Naive B cell (primary cell): ENCODE results near the gene NALCN. TPM values are rescaled to one million over a fixed set of nuclear protein-coding genes. Genes with fewer than 3 reads are reported as not detected.
A peak's percentile ranks its signal among the peaks of the same experiment; 100 is the strongest.

Experiments
- ATAC-seq, 2 donors: fragments of 150-1000 bp; cut with Tn5 transposase; 2 replicates each; pipeline ENCODE4 v1.10.0; 2021; ENCODE audit warnings: low read depth in 2 of 2, mild to moderate bottlenecking in 2 of 2, moderate library complexity in 2 of 2
- DNase-seq: peaks from one replicate; pipeline ENCODE4 v3.0.0; 2022
- H3K27ac Mint-ChIP-seq, 6 donors: one replicate each; pipeline ENCODE4 v1.8.0; 2020 to 2022; ENCODE audit warnings: mild to moderate bottlenecking in 6 of 6, mixed read lengths in 6 of 6, moderate library complexity in 5 of 6, inconsistent platforms in 2 of 6
- H3K27me3 Mint-ChIP-seq, 3 donors: one replicate each; pipeline ENCODE4 v1.8.0; 2021 to 2022; ENCODE audit warnings: mixed read lengths in 3 of 3, mild to moderate bottlenecking in 1 of 3
- H3K36me3 Mint-ChIP-seq, 2 donors: one replicate each; pipeline ENCODE4 v1.8.0; 2020 to 2022; ENCODE audit warnings: mixed read lengths in 2 of 2, inconsistent platforms in 1 of 2, mild to moderate bottlenecking in 1 of 2
- H3K4me1 Mint-ChIP-seq, 3 donors: one replicate each; pipeline ENCODE4 v1.8.0; 2020 to 2022; ENCODE audit warnings: mixed read lengths in 3 of 3, inconsistent platforms in 1 of 3, mild to moderate bottlenecking in 1 of 3, moderate library complexity in 1 of 3
- H3K4me3 Mint-ChIP-seq, 8 donors: one replicate each; pipeline ENCODE4 v1.8.0; 2020 to 2022; ENCODE audit warnings: mild to moderate bottlenecking in 8 of 8, mixed read lengths in 8 of 8, moderate library complexity in 8 of 8, inconsistent platforms in 2 of 8
- H3K9me3 Mint-ChIP-seq, 7 donors: one replicate each; pipeline ENCODE4 v1.8.0; 2020 to 2022; ENCODE audit warnings: mixed read lengths in 7 of 7, mild to moderate bottlenecking in 5 of 7, inconsistent platforms in 2 of 7, moderate library complexity in 1 of 7
- polyA plus RNA-seq, 6 donors: library from polyadenylated mRNA; unstranded; fragments of 300-500 nt; fragmentation: Illumina TruSeq; gene quantifications; one replicate each; pipeline ENCODE4 v1.2.3, GENCODE V29; 2021; ENCODE audit warnings: low read depth in 6 of 6

NALCN gene
- polyA plus RNA-seq, 6 donors from 2014 or later: not detected

DNA sequence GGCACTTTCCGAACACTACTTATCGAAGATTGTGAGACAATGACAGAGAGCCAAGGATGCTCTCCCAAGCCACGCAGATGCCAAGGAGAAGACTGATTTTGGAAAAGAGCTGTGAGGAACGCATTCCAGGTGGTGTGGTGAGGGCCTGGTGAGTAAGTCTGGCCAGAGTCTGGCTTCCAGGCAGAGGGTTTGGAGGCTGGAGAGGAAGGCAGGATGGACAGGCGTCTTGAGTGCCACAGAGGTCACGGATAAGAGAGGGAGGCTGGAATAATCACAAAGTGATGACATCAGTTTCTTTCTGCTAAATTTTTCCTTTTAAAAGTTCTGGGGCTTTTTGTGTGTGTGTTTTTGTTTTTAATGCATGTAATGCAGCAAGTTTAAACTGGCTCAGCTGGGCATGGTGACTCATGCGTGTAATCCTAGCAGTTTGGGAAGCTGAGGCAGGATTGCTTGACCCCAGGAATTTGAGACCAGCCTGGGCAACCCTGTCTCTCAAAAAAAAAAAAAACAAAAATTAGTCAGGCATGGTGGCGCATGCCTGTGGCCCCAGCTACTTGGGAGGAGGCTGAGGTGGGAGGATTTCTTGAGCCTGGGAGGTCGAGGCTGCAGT lies 235.1 kb downstream of the NALCN start:
- Mint-ChIP-seq H3K36me3 (no peaks in the 10 kb centered on the region), H3K27me3 (no peaks in the 10 kb centered on the region), H3K27ac (no peak overlapping the region), H3K9me3 (peaks cover 0 to 1% (median 0%) of the 10 kb centered on the region in 7 donors), H3K4me1 (no peaks in the 10 kb centered on the region), H3K4me3 (peak overlapping the region in 1 of 8 donors; percentile 41)
- no peak for ATAC-seq
- DNase-seq: no peak

DNA sequence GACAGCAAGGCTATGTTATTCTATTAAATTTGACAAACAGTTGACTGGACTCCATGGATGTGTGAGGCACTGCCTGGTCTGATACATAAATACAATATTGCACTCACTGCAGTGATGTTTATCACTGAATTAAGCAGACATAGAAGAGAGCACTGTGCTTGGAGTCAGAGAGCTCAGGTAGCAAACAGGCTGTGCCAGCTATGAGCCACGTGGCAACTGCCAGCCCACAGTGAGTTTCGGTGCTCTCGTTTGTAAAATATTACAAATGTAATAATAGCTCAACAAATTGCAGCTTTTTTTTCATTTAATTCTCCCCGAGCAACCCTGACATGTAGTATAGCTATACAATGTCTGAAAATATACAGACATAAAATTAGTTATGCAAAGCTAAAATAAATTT lies 237.3 kb downstream of the NALCN start:
- ATAC-seq: no peak
- Mint-ChIP-seq H3K27ac (no peak overlapping the region), H3K4me1 (no peaks in the 10 kb centered on the region), H3K27me3 (no peaks in the 10 kb centered on the region), H3K9me3 (peaks cover 0 to 1% (median 0%) of the 10 kb centered on the region in 7 donors), H3K36me3 (no peaks in the 10 kb centered on the region), H3K4me3 (no peak overlapping the region)
- no peak for DNase-seq

DNA sequence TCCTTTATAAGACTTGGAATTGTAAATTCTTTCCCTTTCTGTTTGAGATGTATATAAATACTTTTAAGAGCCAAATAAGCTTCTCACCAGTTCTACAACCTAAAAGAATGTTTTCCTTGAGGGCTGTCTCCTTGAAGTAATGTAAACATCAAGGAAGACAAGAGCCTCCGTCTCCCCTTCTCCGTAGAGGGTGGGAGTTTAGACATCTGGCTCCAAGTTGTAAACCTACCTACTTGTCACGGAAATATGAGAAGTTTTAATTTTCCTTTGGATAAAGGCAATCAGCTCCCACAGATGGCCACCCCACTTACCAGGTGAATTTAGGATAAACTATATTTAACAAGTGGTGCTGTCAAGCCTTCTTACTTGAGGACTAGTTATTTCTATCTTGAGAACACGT lies 237.9 kb downstream of the NALCN start:
- H3K27ac Mint-ChIP-seq: no peak overlapping the region
- no peak for ATAC-seq
- H3K4me3 Mint-ChIP-seq: no peak overlapping the region

DNA sequence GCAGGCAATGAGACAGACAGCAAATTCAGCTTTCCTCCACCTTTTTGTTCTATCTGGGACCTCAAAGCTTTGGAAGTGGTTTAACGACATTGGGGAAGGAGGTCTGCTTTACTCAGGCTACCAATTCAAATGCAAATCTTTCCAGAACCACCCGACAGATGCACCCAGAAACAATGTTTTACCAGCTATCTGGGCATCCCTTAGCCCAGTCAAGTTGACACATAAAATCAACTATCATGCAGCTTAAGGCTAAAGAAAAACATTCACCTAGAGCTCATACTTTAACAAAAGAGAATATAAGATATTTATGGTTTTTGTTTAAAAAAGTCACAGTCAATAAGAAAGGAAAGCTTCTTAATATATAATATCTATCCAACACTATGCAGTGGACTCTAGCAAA lies 246.0 kb downstream of the NALCN start:
- no peaks in the 10 kb centered on the region for H3K4me1 Mint-ChIP-seq
- no peak for DNase-seq
- H3K4me3 Mint-ChIP-seq: no peak overlapping the region
- H3K9me3 Mint-ChIP-seq: peaks cover 0 to 12% (median 0%) of the 10 kb centered on the region in 7 donors
- H3K27me3 Mint-ChIP-seq: peaks cover 0 to 4% (median 0%) of the 10 kb centered on the region in 3 donors
- H3K27ac Mint-ChIP-seq: no peak overlapping the region
- no peak for ATAC-seq
- no peaks in the 10 kb centered on the region for H3K36me3 Mint-ChIP-seq

More for the DNA sequence above, 237.9 kb downstream of the NALCN start:
- Mint-ChIP-seq H3K36me3 (no peaks in the 10 kb centered on the region), H3K4me1 (no peaks in the 10 kb centered on the region), H3K27me3 (no peaks in the 10 kb centered on the region), H3K9me3 (peaks cover 0 to 1% (median 0%) of the 10 kb centered on the region in 7 donors)
- DNase-seq: no peak

DNA sequence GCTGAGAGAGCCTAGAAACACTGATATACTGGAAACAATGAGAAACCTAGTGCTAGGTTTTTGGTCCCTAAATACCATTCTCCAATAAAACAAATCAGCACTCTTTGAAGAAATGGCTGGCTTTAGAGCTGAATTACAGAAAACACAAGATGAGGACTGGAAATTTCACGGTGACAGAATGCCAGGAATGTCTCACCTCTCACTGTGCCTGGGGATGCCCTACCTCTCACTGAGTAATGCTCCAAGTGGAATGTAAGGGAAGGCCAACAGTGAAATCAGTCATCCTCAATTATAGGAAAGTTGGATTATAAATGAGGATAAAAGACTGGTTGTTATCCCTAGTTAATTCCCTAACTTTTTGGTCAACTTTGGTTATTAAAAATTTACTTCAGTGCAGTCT lies 259.0 kb downstream of the NALCN start:
- Mint-ChIP-seq H3K36me3 (no peaks in the 10 kb centered on the region), H3K4me1 (no peaks in the 10 kb centered on the region), H3K9me3 (peaks cover 0 to 2% (median 0%) of the 10 kb centered on the region in 7 donors), H3K4me3 (no peak overlapping the region), H3K27me3 (peaks cover 12 to 29% (median 25%) of the 10 kb centered on the region in 3 donors), H3K27ac (no peak overlapping the region)
- ATAC-seq (no peak), DNase-seq (no peak)

DNA sequence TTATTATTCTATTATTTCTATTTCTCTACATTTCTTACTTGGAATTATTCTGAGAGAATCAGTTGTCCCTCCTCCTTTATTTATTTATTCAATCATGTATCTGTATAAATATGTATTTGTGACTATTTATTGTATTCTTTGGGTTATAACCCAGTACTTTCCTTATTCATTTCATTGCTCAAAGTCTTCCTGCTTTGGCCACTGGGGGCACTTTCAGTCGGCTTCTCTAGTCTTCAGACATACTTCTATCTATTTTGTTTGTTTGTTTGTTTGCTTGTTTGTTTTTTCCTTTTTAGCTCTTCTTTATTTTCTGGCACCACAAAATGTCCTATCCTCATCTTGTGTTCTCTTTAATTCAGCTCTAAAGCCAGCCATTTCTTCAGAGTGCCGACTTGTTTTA lies 260.4 kb downstream of the NALCN start:
- DNase-seq (no peak), ATAC-seq (no peak)
- Mint-ChIP-seq H3K4me1 (no peaks in the 10 kb centered on the region), H3K27ac (no peak overlapping the region), H3K36me3 (no peaks in the 10 kb centered on the region), H3K4me3 (no peak overlapping the region), H3K9me3 (peaks cover 0 to under 1% (median 0%) of the 10 kb centered on the region in 7 donors), H3K27me3 (peaks cover 12 to 29% (median 25%) of the 10 kb centered on the region in 3 donors)

DNA sequence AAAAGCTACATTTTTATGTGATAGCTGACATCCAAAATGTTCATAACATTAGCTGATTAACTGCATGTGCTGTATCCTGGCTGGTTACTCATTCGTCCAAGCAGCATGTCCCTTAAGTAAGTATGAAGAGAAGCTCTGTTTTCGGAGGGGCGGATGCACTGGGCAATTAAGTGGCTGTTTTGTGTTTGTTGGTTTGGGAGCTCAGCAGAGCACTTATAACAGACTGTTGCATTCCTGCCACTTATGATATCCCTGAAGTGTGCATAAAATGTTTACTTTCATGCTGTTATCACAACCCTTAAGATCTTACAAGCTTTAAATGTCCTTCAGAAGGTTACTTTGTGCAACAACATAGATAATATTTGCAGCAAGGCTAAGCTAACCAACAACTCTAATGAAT lies 264.1 kb downstream of the NALCN start:
- no peak for DNase-seq
- Mint-ChIP-seq H3K36me3 (no peaks in the 10 kb centered on the region), H3K9me3 (no peaks in the 10 kb centered on the region), H3K4me3 (no peak overlapping the region), H3K27ac (no peak overlapping the region), H3K27me3 (peaks cover 26 to 36% (median 34%) of the 10 kb centered on the region in 3 donors), H3K4me1 (peaks cover 0 to 8% (median 0%) of the 10 kb centered on the region in 3 donors)
- no peak for ATAC-seq

DNA sequence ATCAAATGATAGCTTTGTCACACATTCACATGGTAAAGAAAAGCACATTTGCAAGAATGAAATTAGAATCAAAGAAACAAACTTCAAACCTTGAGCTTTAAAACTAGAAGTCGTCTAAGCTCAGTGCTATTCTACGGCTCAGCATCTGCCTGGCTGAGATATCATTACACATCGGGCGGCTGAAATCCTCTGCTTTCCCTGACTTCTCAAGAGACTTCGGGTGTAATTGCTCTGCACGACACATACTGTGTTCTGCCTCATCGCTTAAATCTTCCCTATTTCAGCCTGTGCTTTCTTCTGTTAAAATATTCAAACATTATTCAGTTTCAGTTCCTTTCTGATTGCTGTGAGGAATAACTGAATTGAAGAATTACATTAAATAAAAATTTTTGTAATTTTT lies 265.3 kb downstream of the NALCN start:
- no peak for ATAC-seq
- Mint-ChIP-seq H3K27me3 (peaks cover 37 to 44% (median 40%) of the 10 kb centered on the region in 3 donors), H3K36me3 (no peaks in the 10 kb centered on the region), H3K4me1 (peaks cover 0 to 8% (median 0%) of the 10 kb centered on the region in 3 donors), H3K4me3 (peak overlapping the region in 1 of 8 donors; percentile 47), H3K27ac (no peak overlapping the region), H3K9me3 (no peaks in the 10 kb centered on the region)
- DNase-seq: no peak

DNA sequence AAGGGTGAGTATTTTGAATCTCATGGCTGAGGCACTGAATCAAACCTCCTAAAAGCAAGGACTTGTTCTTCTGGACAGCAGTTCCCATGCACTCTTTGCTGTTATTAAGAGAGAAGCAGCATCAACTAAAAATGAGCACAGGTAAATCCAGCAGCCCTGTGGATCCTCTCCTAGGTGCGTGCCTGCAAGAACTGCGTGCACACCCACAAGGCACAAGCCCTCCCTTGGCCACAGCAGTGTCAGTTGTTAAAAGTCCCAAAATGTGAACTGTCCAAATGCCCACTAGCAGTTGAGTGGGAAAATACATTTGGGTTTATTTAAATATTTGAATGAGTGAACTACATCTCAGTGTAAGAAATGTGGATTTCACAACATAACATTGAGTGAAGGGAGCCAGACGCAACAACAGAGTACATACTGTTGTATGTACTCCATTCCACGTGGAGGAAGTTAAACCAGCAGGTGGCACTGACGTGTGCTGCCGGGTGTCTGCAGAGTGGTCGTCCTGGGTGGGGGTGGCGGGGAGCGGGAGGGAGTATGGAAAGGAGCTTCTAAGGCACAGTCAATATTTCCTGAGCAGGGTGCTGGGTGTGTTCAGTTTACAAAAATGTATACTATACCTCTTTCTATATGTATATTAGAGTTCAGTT lies 266.4 kb downstream of the NALCN start:
- Mint-ChIP-seq H3K4me1 (peaks cover 0 to 8% (median 0%) of the 10 kb centered on the region in 3 donors), H3K36me3 (no peaks in the 10 kb centered on the region), H3K27ac (peak overlapping the region in 1 of 6 donors; percentile 28), H3K4me3 (no peak overlapping the region), H3K9me3 (no peaks in the 10 kb centered on the region), H3K27me3 (peaks cover 41 to 46% (median 44%) of the 10 kb centered on the region in 3 donors)
- no peak for ATAC-seq
- DNase-seq: no peak

DNA sequence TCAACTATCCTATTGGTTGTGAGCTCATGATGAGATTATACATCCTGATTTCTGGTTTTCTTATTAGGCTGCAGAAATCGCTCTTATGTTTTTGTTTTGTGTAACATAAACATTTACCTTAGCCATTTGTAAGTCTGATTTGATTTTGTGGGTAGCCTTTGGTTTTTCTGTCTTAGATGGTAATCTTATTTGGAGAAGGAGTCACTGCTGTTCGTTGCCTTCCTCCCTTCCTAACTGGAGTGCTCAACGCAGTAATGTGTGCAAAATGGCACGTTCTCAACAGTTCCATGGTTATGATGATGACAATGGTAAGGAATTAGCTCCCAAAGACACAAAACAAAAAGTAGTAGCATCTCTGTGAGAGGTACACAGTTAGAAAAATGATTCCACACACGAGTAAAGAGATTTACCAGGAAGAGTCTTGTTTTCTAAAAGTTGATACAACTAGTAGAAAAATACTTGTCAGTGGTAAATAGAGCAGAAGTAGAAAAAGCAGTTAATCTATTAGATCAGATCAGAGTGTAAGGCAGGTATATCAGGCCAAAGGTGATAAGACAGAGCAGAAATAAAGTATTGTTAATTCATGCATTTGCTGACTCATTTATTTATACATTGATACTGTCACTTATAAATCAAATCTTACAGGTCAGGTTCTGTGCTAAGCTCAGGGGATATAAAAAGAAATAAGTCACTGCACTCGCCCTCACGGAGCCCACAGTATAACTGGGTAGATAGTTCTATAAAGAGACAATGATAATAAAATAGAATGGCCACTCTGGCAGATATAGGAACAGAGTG lies 270.0 kb downstream of the NALCN start:
- ATAC-seq: no peak
- Mint-ChIP-seq H3K4me1 (peaks cover 0 to 8% (median 0%) of the 10 kb centered on the region in 3 donors), H3K36me3 (no peaks in the 10 kb centered on the region), H3K27ac (no peak overlapping the region), H3K9me3 (no peaks in the 10 kb centered on the region), H3K27me3 (peaks cover 31 to 39% (median 38%) of the 10 kb centered on the region in 3 donors), H3K4me3 (no peak overlapping the region)
- DNase-seq: no peak

DNA sequence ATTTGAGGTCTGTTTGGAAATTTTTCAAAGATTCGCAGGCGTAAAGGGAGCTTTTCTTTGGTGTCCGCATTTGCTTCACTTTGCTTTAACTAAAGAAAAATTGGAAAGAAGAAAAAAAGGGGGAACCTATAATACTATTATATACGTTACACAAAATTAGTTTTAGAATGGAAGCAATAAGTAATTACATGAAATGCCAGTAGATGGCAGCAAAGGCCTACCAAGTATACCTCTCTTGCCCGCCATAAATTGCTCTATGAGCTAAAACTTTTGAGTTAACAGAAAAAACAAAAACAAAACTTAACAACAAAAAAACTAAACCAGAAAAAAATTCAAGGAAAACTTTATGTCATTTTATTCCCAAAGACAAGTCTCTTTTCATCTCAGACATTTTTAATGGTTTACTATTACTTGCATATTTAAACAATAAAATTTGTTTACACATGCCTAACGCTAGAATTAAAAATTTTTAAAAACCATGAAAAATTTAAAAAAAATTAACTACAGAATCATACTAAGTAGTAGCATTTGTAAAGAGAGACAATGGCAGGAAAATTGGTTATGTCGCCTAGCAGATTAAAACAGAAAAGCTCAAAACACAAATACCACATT lies 271.4 kb downstream of the NALCN start:
- no peak for ATAC-seq
- Mint-ChIP-seq H3K27ac (no peak overlapping the region), H3K9me3 (no peaks in the 10 kb centered on the region), H3K4me1 (peaks cover 0 to 4% (median 0%) of the 10 kb centered on the region in 3 donors), H3K27me3 (peaks cover 31 to 52% (median 49%) of the 10 kb centered on the region in 3 donors), H3K4me3 (no peak overlapping the region), H3K36me3 (no peaks in the 10 kb centered on the region)
- DNase-seq: peak; percentile 18

DNA sequence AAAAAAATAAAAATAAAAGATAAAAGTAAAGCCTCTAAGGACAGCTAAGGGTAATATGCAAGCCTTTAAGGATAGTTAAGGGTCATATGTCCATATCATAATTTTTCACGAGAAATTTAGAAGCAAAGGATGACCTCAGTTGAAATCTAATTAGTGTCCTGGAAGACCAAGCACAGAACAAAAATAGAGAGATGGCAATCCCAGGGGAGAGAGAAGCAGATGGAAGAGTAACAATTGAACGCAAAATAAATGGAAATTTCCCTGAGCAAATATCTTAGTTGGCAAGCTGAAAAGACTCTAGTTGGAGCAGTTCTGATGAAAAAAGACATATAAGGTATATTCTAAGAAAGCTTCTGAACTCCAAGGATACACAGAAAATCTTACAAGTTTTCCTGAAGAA lies 275.4 kb downstream of the NALCN start:
- ATAC-seq (no peak), DNase-seq (no peak)
- Mint-ChIP-seq H3K4me1 (no peaks in the 10 kb centered on the region), H3K9me3 (peaks cover 0 to 5% (median 1%) of the 10 kb centered on the region in 7 donors), H3K36me3 (no peaks in the 10 kb centered on the region), H3K4me3 (no peak overlapping the region), H3K27ac (no peak overlapping the region), H3K27me3 (peaks cover 20 to 28% (median 27%) of the 10 kb centered on the region in 3 donors)

DNA sequence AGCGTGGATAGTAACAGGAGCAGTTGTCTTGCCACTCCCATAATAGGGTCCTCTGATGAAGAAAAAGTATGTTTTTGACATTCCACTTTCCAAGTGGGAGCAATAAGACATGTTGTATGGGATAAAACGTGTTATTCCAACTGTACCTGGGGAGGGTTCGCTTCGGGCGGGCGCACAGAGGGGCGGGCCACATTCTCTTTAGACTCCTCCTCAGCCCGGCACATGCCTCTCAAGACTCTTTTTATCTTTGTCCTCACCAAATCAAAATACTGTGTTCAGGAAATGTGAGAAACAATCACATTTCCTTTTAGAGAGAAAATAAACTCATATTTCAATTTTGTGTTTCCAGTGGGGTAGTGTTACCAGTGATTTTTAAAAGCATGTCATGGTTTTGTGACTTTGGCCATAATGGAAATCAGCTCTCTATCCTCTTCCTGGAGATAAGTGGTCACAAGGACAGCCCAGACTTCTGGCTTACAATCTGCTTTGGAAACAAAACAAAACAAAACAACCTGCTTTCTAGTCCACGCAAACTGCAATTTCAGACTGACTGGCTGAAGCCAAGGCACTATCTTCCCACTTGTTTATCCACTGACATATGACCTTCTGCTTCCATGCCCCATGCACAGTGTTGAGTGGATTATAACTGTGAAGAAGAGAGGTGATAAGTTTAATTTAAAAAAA lies 276.1 kb downstream of the NALCN start:
- Mint-ChIP-seq H3K9me3 (peaks cover 0 to 5% (median 1%) of the 10 kb centered on the region in 7 donors), H3K27ac (no peak overlapping the region), H3K4me3 (no peak overlapping the region), H3K4me1 (no peaks in the 10 kb centered on the region), H3K27me3 (peaks cover 20 to 21% (median 21%) of the 10 kb centered on the region in 3 donors), H3K36me3 (no peaks in the 10 kb centered on the region)
- ATAC-seq (no peak), DNase-seq (no peak)
